A549 (cell line): ENCODE measurements around the gene ADAM8.

Source experiments
- CBX2 ChIP-seq: fragments of 200-600 bp; sonication (generic); IDR thresholded peaks from 2 replicates; pipeline ENCODE4 v1.6.1; 2016; ENCODE audit warnings: low read depth, mild to moderate bottlenecking, borderline replicate concordance
- CTCF ChIP-seq: fragments of >200 bp; sonication (Bioruptor Twin); formaldehyde crosslinking; IDR thresholded peaks from 3 replicates; pipeline ENCODE4 v1.5.1; 2016
- EP300 ChIP-seq, 2 experiments: fragments of >200 bp; sonication (Bioruptor Twin); formaldehyde crosslinking; IDR thresholded peaks; 2 replicates in 1 of 2; 3 replicates in 1 of 2; pipeline ENCODE4 v1.6.1; 2016 to 2017
- JUN ChIP-seq, 2 experiments: fragments of >200 bp; sonication (Bioruptor Twin); formaldehyde crosslinking; IDR thresholded peaks; 2 replicates in 1 of 2; 3 replicates in 1 of 2; pipeline ENCODE4 v1.6.1; 2016 to 2017
- KDM1A ChIP-seq: fragments of 200-600 bp; sonication (generic); IDR thresholded peaks from 2 replicates; pipeline ENCODE4 v1.6.1; 2016; ENCODE audit warnings: low read depth, mild to moderate bottlenecking
- RCOR1 ChIP-seq: fragments of 150-350 bp; IDR thresholded peaks from 2 replicates; pipeline ENCODE4 v1.6.1; 2014; ENCODE audit warnings: antibody characterized with exemption, low read length, low read depth
- RNF2 ChIP-seq: fragments of 200-600 bp; sonication (generic); IDR thresholded peaks from 2 replicates; pipeline ENCODE4 v1.6.1; 2016; ENCODE audit warnings: low read depth, mild to moderate bottlenecking, antibody characterized with exemption, moderate library complexity, borderline replicate concordance

GRCh38 chr10:133326223-133326551 is 49.5 kb upstream of the ADAM8 start:
- no peak for TF ChIP-seq RNF2
- TF ChIP-seq KDM1A, result no peak
- TF ChIP-seq CTCF, result no peak
- TF ChIP-seq JUN (IDR thresholded peaks at IDR 0.05), result no peak
- no peak for TF ChIP-seq RCOR1
- TF ChIP-seq CBX2, result no peak
- TF ChIP-seq EP300 (IDR thresholded peaks at IDR 0.05), result no peak
